GM10847 (cell line): Measurements from ENCODE around the gene SLBP.

Experiments used
- POLR2A ChIP-seq: IDR thresholded peaks from 2 replicates; pipeline ENCODE4 v1.6.1; 2011; ENCODE audit not compliant: insufficient read length; ENCODE audit errors: extremely low read depth

The SLBP gene

DNA sequence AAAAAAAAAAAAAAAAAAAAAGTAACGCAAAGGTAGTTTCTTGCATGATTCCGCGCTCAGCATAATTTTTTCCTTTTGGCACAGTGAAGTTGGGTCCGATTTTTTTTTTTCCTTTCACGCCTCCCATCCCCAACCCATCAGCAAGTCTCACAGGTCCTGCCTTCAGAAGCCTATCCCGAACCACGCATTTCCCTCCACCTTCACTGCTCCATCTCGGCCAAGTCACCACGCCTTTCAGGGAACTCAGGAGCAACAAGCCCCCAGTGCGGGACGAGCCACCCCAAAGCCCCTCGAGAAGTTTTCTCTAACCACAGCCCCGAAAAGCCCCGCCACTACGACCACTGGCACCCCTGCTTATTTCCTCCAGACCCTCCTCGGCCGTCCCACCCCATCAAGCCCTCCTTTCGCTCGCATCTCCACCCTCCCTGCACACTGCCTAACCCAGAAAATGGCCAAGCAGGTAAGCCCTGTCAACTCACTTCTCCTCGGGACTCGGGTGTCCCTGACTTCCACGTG, 1.0 kb downstream of the SLBP start:
- TF ChIP-seq POLR2A, result no peak

DNA sequence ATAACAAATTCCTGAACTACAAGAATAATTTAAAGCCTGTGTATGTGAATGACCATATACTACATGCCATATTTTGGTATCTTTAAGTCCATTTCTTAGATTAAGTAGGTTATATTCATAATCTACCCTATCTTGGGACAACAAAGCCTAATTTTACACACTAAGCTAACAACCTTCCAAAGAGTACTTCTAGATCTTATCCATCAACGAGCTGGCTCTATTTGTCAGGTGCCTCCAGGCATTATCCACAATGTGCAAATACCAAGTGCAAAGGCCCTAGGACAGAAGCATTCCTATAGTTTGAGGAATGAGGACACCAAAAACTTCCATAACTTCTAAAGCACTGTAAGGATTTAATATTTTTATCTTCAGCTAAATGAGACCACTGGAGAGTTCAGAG, 3.5 kb downstream of the SLBP start:
- no peak for TF ChIP-seq POLR2A

DNA sequence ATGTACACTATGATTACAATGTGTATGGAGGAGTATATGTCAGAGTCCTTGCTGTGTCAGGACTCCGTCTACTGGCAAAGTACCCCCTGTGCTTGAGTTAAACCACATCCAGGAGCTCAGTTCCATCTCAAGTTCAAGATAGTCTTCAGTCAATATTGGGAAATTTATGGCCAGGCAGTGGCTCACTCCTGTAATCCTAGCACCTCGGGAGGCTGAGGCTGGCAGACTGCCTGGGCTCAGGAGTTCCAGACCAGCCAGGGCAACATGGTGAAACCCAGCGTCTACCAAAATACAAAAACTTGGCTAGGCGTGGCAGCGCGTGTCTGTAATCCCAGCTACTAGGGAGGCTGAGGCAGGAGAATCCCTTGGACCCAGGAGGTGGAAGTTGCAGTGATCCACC, 5.8 kb downstream of the SLBP start:
- no peak for TF ChIP-seq POLR2A

DNA sequence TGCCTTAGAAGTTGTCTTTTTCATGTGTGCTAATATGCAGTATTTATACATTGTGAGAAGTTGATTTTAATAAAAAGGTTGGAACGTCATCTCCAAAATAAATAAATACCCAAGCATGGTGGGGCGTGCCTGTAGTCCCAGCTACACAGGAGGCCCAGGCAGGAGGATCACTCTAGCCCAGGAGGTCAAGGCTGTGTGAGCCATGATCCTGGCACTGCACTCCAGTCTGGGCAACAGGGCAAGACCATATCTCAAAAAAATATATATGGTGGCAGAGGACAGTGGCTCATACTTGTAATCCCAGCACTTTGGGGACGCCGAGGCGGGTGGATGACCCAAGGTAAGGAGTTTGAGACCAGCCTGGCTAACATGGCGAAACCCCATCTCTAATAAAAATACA, 6.4 kb downstream of the SLBP start:
- TF ChIP-seq POLR2A, result no peak

DNA sequence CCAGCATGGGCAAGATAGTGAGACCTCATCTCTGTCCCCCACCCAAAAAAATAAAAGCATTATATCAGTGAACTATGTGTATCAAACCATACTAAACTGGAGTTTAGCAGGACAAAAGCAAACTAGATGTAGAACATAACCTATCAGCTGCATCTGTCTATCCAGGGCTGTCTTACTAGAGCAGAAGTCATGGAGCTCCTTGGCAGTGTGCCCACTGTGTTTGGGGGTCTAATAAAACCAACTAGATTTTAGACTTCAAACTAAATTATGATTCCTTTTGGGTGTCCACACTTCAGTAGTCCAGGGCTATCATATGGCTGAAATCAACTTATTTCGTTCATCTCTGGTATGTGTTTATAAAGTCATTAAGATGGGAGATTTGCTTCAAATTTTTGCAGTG, 8.3 kb downstream of the SLBP start:
- TF ChIP-seq POLR2A, result no peak

DNA sequence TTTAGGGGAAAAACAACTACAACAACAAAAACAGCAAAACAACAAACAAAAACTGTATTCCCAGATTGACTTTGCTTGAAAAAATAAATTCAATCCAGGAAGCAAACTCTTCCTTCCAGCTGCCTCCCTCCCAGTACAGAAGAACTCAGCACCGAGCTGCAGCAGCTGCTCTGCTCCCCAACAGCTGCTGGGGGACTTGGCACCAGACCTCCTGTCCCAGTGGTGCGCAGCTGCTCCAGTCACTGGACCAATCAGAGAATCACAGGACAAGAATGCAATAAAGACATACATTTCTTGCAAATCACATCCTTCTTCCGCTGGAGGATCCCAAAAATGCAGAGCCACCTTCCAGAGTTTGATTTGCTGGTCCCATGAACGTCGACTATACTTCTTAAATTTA, 16.2 kb downstream of the SLBP start:
- no peak for TF ChIP-seq POLR2A

DNA sequence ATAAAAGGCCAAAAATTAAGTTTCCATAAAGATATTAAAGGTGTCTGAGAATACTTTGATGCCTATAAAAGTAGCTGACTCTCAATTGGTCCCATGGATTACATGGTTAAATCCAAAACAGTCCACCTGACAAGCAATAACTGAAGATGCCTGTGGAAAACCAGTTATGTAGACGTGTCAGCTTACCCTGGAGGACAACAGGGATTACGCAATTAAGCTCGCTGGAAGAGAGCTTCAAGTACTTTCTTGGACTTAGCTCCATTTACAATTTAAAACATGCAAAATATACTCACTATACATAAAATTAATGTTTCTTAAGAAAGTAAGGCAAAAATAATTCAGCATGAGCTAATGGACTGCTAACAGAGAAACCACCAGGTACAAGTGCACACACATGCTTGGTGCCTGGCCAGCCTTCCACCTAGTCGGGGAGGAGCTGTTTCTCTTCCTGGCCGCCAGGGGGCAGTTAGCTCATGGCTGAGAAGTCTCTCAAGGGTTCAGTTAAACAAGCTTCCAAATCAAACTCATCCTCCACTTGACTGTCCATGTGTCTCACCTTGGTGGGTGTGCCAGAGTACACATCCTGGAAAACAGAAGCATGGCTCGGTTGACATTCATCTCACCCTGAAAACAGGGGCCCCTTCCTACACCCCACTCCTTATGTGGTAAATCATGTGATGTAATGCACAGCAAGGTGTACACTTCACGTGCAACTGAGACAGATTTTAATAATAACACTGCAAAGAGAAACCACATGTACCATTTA, 18.8 kb downstream of the SLBP start:
- TF ChIP-seq POLR2A, result no peak

DNA sequence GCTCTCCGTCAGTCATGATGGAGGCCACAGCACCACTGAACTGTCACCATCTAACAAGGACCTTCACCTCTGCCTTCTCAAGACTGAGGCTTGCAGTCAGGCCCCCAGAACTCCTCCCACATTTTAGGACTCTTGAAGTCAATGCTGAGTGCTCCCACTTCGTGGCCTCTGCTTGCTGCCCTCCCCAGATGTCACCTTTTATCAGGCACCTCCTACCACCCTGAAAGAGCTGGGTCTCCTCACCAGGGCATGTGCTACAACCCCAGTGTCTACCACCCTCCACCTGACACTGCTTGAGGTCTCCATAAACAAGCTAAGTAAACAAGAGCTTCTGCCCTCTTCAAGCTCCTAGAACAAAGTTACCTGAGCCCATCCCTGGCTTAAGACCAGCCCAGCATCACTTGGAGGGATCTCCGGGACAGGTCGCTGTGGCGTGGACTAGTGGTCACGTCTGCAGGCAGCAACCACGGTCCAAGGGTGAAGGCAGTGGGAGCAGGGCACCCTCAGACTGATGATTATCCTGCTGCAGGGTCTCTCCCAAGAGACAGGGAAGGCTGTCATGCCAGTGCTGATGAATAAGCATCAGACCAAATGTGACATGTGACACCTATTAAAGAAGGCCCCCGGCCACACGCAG, 20.3 kb downstream of the SLBP start:
- no peak for TF ChIP-seq POLR2A

DNA sequence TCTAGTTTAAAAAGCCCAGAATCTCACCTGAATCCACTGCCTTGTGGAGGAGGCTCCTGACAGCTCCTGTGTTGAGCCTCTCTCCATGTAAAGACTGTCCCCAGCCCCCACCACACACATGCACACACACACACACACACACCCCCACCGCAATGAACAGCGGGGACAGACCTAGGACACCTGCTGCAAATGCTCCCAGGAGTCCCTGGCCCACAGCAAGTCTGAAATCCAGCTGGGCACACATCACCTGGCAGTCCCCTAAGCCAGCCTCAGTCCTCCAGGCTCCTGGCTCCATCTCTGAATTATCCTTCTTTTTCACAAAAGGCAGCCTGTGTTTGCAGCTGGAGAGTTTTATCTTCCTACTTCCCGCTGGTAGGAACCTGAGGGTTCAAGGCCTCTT, 21.4 kb downstream of the SLBP start:
- TF ChIP-seq POLR2A, result no peak

DNA sequence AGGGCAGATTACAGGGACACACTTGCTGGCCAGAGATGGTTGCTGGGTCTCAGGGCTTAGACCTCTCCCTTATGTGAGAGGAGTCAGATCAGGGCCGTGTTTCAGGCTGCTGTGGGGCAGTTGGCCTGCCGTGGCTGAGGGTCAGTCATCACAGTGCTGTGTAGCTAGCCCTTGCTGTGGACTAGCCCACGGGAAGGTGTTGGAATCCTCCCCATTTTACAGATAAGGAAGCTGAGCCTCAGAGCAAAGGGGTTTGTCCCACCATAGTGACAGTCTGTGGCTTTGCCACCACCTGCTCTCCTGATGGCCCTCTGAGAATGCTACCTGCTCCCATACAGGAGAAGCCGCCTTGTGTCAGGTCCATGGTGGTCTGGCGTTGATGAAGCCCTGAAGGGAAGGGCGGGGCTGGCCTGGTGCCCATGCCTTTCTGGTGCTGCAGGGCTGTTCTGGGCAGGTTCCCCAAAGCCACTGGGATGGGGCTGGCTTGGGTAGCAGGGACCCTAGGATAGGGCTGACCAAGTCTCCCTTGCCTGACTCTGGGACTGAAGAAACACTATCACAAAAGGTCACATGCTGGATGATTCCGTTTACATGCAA, 25.6 kb downstream of the SLBP start:
- no peak for TF ChIP-seq POLR2A

DNA sequence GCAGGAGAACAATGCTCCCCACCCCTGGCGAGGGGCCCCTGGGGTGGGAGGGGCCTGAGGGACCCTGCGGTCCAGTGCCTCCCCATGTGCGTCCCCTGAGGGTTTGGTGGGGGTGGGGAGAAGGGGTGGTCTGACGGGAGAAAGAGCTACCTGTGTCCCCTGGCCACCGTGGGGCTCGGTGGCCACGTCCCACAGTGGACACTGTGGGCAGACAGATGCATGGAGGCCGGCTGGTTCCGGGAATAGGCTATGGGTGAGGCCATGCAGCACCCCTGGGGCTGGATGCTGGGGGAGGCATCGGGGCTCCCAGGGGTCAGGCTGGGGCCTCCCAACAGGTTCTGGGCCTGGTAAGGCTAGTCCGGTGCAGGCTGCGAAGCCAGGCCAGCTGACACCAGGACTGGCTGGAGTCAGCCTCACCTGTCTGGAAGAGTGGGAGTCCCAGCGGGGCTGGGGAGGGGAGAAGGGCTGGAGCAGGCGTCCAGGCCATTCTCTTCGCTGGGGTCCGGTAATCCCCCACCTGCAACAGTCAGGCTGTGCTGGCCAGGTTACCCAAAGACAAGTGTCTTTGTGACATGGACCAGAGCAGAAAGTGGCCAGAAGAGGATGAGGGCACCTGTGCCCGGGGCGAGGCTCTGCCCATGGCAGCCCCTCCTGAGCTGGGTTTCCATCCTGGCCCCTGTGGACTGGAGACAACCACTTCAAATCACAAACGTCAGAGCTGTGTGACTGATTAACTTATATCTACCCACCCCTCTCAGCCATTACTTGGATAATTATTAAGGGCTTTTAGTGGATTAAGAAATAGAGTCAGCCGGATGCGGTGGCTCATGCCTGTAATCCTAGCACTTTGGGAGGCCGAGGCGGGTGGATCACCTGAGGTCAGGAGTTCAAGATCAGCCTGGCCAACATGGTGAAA, 26.6 kb downstream of the SLBP start:
- TF ChIP-seq POLR2A, result no peak

DNA sequence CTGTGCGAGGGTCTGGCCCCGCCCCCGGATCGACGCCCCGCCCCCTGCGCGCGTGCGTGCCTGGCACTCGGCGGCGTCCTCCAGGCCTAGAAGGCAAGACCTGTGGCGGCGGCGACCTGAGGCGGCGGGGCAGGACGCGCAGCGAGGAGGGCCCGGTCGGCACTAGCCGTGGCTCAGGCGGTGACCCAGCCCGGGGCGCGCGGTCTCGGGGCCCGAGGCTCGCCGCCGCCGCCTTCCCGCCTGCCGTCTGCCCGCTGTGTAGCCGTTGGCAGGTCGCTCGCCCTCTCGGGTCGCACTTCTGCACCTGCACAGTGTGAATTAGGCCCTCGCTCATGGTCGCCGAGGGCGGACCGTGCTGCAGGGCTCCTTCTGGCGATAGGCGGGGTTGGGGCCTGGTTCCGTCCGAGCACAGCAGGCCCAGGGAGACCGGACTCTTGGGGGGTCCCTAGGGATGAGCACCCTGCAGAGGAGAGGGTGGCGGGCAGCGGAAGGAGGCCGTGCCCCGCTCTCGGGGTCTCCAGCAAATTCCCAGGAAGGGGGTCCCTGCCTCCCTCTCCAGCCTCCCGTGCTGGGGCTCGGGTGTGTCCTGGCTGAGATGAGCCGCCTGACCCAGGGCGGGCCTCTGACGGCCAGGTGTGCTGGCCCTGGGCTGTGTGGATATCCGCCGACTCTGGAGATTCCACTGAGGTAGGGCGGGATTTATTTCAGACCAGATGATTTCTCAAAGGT, 27.4 kb downstream of the SLBP start:
- no peak for TF ChIP-seq POLR2A

DNA sequence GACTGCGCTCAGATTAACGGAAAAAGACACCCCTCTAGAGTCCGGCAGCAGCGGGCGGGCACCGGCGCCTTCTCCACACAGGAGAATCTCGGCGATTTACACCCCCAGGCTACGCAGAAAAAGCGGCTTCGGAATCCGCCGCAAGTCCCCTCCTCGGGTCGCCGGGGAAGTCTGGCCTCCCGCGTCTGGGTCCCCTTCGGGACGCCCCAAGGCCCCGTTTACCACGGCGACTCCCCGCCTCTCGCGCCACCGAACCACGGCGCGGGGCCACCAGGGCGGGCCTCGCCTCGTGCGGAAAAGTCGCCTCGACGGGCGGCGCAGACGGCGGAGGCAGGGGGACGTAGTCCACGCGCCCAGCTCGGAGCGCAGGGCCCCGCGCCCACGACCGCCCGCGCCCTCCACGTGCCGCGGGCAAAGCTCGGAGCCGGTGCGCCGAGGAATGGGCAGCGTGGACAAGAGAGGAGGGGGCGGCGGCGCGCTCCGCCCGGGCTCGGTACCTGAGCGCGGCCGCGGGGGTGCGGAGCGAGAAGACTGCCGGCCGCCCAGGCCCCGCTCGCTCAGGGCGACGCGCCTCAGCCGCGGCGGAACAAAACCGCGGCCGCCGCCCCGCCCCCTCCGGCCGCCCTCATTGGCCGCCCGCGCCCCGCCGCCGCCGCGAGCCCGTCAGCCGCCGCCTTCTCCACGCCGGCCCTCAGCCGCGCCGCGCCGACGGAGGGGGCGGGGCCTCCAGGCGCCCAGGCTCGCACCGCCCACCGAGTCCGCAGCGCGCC, 28.2 kb downstream of the SLBP start, which contains the start of gene FAM53A:
Gene FAM53A, minus strand, starts transcription at position 578 of the 770 bp plus-strand sequence. CDS start 15,572 bp downstream, outside the sequence.
- TF ChIP-seq POLR2A, result peak; percentile 47

DNA sequence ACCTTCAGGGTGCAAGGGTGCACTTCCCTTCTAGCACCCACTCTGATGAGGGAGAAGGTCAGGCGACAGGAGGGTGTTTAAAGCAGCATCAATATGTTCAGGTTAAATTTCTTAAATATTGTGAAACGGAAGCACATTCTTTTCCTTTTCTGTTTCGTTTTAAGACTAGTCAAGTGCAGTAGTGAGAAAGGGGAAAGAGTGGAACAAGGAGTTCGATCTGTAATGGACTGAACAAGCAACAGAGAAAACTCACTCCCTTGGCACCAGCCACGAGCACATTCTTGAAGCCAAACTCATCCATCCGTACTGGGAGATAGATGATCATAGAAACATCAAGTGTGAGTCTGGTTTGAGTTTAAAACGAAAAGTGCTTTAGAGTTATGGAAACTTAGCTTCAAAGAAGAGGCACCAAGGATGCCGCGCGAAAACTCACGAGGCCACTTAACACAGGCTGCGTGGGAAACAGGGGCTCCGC, 28.8 kb downstream of the SLBP start:
- no peak for TF ChIP-seq POLR2A
